GM21786 (cell line): ENCODE data around the gene NR3C2.

ENCODE experiments used
- ATAC-seq: cut with Tn5 transposase; IDR thresholded peaks from one replicate; pipeline ENCODE4 v1.9.1; 2021; ENCODE audit not compliant: unreplicated experiment

The NR3C2 gene

GRCh38 chr4:148315049-148315448 lies 127.2 kb downstream of the NR3C2 start:
- ATAC-seq: no peak

- no peak for ATAC-seq
These were observed 129.2 kb downstream of the NR3C2 start for GRCh38 chr4:148312956-148313490.

- ATAC-seq: no peak
These were observed 130.7 kb downstream of the NR3C2 start for GRCh38 chr4:148311526-148311925.

- no peak for ATAC-seq
These were observed 131.5 kb downstream of the NR3C2 start for GRCh38 chr4:148310756-148311155.

GRCh38 chr4:148305751-148306150 lies 136.5 kb downstream of the NR3C2 start:
- ATAC-seq: no peak

GRCh38 chr4:148302416-148302815 lies 139.8 kb downstream of the NR3C2 start:
- ATAC-seq: no peak

GRCh38 chr4:148300877-148301276 lies 141.3 kb downstream of the NR3C2 start:
- ATAC-seq: no peak

- ATAC-seq: no peak
These were observed 142.9 kb downstream of the NR3C2 start for GRCh38 chr4:148299337-148299736.

GRCh38 chr4:148296498-148296897 lies 145.7 kb downstream of the NR3C2 start:
- ATAC-seq: no peak

GRCh38 chr4:148295642-148296041 lies 146.6 kb downstream of the NR3C2 start:
- no peak for ATAC-seq

GRCh38 chr4:148293571-148293970 lies 148.6 kb downstream of the NR3C2 start:
- no peak for ATAC-seq

- no peak for ATAC-seq
These were observed 149.5 kb downstream of the NR3C2 start for GRCh38 chr4:148292686-148293085.

GRCh38 chr4:148289740-148290139 lies 152.5 kb downstream of the NR3C2 start:
- ATAC-seq: no peak

- no peak for ATAC-seq
These were observed 153.8 kb downstream of the NR3C2 start for GRCh38 chr4:148288448-148288847.

- ATAC-seq: no peak
These were observed 155.1 kb downstream of the NR3C2 start for GRCh38 chr4:148287111-148287510.

GRCh38 chr4:148286012-148286411 lies 156.2 kb downstream of the NR3C2 start:
- no peak for ATAC-seq

GRCh38 chr4:148283665-148284064 lies 158.5 kb downstream of the NR3C2 start:
- ATAC-seq: no peak

GRCh38 chr4:148278310-148278709 lies 163.9 kb downstream of the NR3C2 start:
- ATAC-seq: no peak

- ATAC-seq: no peak
These were observed 166.9 kb downstream of the NR3C2 start for GRCh38 chr4:148275266-148275665.

GRCh38 chr4:148273501-148273986 lies 168.7 kb downstream of the NR3C2 start:
- ATAC-seq: no peak

GRCh38 chr4:148271166-148271565 lies 171.0 kb downstream of the NR3C2 start:
- no peak for ATAC-seq

GRCh38 chr4:148270630-148271029 lies 171.6 kb downstream of the NR3C2 start:
- ATAC-seq: no peak

- ATAC-seq: no peak
These were observed 173.4 kb downstream of the NR3C2 start for GRCh38 chr4:148268835-148269234.
